GM12874 (cell line): Measurements from ENCODE around the gene TMEFF1.

Source experiments
- CTCF ChIP-seq: IDR thresholded peaks from 2 replicates; pipeline ENCODE4 v1.5.1; 2011; ENCODE audit warnings: low read depth, mild to moderate bottlenecking, control low read depth, low read length, moderate library complexity; ENCODE audit not compliant: insufficient read depth

Gene TMEFF1

GRCh38 chr9:100590481-100590880 is 117.5 kb downstream of the TMEFF1 start:
- TF ChIP-seq CTCF = no peak

- no peak for TF ChIP-seq CTCF
Observed at GRCh38 chr9:100591139-100591538, 118.2 kb downstream of the TMEFF1 start.

- TF ChIP-seq CTCF = no peak
Observed at GRCh38 chr9:100591639-100592412, 118.9 kb downstream of the TMEFF1 start.

- peak; percentile 53; the same call in 1 of the 2 replicates for TF ChIP-seq CTCF
Observed at GRCh38 chr9:100595391-100596199, 122.6 kb downstream of the TMEFF1 start.

- no peak for TF ChIP-seq CTCF
Observed at GRCh38 chr9:100597236-100597635, 124.3 kb downstream of the TMEFF1 start.

GRCh38 chr9:100598641-100599145 is 125.7 kb downstream of the TMEFF1 start:
- no peak for TF ChIP-seq CTCF

- TF ChIP-seq CTCF = no peak
Observed at GRCh38 chr9:100600521-100601079, 127.7 kb downstream of the TMEFF1 start.
